MV-4-11 (cell line): Measurements from ENCODE around the gene INPP5E.

Experiments
- DNase-seq: peaks from one replicate; lab custom pipeline; 2025; lab: John Stamatoyannopoulos, UW

The INPP5E gene

DNA sequence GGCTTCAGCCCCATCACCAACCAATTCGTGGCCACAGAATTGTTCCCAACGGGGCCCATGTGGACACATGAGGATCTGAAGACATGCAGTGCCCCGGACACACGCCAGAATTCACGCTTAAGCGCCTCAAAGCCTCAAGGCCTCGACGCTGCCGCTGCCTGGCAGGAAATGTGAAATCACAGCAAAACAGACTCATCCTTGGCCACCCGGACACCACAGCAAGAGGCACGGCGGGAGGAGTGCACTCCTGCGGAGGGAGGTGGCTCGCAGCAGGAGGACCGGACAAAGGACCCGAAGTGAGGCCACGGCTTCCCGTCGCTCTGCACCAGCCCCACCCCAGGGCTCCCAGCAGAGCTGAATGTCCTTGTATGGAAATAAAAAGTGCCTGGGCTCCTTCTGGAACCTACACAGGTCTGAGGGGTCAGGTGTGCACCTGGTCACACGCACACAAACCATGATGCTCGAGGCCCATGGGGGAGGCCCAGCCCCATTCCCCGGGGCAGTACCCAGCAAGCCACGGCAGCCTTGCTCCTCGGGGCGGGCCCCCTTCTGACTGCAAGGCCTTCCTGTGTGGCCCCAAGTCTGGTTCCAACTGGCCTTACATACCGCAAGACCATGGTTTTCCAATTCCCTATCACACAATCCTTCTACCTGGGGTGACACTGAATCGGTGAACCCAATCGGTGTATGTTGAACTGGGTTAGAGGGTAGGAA, 33.2 kb upstream of the INPP5E start:
- no peak for DNase-seq

GRCh38 chr9:136471802-136472487, 32.3 kb upstream of the INPP5E start:
- DNase-seq = no peak

DNA sequence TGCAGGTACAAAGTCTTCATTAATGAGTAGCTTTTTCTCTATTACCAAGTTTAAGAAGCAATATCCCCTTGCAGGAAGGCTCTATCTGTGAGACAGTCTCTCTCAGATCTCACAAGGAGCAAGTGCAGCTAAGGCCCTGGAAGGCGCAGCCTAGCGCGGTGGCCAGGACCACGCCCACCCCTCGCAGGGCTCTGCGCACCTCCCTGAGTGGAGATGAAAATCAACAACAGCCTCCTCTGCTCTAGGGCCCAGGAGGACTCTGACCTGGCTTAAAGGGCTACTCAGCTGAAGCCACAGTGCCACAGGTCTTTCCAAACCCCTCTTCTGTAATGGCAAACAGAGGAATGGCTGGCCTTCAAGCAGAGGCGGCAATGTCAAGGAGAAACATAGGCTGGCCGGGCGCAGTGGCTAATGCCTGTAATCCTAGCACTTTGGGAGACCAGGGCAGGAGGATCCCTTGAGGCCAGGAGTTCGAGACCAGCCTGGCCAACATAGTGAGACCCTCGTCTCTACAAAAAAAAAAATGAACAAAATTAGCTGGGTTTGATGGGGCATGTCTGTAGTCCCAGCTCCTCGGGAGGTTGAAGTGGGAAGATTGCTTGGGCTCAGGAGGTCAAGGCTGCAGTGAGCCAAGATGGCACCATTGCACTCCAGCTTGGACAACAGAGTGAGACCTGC, 31.3 kb upstream of the INPP5E start:
- no peak for DNase-seq

- DNase-seq = no peak
Observed at GRCh38 chr9:136470356-136470755, 30.7 kb upstream of the INPP5E start.

GRCh38 chr9:136467766-136468165, 28.1 kb upstream of the INPP5E start:
- DNase-seq = no peak

DNA sequence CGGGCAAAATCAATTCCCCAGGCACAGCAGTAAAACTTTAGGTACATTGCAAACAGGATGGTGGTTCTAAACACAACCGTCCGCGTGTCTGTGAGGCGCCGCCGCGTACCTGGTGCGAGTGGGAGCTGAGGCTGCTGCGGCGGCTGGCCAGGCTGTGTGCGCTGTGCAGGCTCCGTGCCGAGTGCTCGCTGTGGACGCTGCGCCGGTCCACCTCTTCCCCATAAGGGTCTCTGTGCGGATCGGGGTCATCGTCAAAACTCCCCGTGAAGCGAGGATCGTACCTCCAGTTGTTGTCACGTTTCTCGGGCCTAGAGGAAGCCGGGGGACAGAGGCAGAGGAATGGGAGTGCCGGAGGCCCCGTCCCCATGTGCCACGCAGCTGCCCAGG, 26.5 kb upstream of the INPP5E start:
- DNase-seq = no peak

DNA sequence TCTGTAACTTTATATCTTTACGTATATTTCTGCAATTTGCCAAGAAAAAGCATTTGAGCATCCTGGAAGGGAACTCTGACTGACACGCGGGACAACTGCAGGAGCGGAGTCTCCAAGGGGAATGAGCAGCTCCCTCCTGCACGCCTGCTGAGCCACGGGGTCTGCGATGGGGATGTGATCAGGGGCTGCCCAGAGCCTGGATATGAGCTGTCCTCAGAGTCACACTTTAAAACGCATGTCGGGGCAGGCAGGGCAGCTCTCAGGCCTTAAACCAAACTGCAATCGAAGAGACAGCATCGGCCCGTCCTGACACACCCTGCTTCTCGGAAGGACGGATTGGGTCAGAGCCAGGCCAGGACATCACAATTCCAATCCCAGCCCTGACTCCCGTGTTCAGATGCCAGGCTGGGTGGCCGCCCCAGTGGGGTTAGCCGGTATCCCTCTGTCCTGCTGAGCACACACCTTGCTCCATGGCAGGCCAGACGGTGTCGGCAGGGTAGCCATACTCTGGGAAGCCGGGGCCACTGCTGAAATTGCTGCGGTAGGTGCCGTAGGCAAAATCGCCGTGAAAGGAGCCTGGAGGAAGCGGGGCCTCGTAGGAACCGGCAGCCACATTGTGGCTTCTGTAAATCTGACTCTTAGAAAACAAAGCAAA, 26.0 kb upstream of the INPP5E start:
- DNase-seq = no peak

GRCh38 chr9:136464241-136464640, 24.6 kb upstream of the INPP5E start:
- no peak for DNase-seq

DNA sequence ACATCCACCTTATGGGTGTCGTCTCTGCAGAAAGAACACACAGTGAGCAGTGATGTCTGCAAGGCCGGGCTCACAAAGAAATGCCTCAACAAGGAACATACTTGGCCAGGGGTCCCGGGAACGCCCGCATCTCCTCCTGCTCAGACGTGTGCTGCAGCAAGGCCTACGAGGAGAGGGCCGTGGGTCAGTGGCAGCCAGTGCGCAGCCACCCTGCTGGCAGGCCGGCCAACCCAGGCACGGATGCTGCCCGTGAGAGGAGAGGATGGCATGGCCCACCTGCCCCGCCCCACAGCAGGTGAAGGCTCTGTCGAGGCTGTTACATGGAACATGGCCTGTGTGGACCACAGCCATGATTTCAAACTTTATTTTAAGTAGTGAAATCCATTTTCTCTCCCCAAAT, 23.9 kb upstream of the INPP5E start:
- DNase-seq = no peak

- no peak for DNase-seq
Observed at GRCh38 chr9:136462664-136463063, 23.0 kb upstream of the INPP5E start.

GRCh38 chr9:136460772-136461325, 21.2 kb upstream of the INPP5E start:
- DNase-seq = no peak

GRCh38 chr9:136459425-136459824, 19.8 kb upstream of the INPP5E start:
- no peak for DNase-seq

GRCh38 chr9:136457326-136457725, 17.7 kb upstream of the INPP5E start:
- DNase-seq = no peak

- no peak for DNase-seq
Observed at GRCh38 chr9:136456258-136456657, 16.6 kb upstream of the INPP5E start.

DNA sequence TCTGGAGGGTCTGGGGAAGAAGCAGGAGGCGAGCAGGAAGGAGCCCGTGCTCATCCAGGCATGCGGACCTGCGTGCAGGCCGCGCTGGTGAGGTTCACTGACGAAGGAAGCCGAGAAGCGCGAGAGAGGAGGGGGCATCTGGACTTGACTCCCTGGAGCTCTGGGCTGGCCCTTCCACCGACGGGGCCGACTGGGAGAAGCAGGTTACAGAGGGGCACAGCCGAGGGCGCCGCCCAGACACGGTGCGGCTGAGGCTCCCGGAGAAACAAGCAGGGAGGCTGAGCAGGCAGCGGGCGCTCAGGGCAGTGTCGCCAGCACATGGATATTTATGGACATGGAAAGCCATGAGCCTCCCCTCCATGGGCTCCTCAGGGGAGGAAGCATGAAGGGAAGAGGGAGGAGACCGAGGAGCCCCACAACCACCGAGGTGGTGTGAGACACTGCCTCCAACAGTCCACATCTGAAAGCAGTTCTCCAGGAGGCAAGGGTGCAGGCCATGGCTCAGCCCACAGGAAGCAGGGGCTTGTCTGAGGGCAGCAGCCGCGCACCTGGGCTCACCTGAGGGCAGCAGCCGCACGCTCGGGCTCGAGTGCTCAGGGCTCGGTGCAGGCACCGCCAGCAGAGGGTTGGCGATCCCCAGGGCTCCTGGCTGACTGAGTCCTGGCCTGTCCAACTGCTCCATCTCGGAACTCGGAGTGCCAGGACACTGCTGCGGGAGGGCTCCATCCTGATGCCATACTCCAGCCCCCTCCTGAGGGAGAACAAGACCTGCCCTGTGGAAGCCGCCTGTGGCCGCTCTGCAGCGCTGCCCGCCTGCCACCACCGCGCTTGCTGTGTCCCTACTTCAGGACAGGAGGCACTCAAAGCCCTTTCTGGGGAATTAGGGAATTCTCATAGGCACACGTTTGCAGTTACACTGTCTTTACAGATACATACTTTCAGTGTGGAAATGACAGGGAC, 15.7 kb upstream of the INPP5E start:
- no peak for DNase-seq

- DNase-seq = peak; percentile 14
Observed at GRCh38 chr9:136454026-136454796, 14.6 kb upstream of the INPP5E start.

DNA sequence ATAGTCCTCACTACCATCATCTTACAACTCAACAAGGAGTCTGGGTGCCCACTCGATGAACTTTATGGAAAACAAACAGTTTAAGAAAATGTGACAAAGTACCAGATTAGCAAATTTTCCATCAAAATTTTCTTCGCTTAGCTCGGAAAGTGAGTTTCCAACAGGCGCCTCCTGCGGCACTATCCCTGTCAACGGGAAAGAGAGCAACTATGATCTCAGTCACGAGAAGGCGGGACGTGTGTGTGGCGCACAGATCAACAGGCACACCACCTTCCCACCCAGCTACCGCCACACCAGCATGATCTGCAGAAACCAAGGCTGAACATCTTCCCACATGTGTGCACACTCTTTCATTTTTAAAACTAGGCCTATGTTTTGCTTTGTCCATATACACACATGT, 13.7 kb upstream of the INPP5E start:
- DNase-seq = no peak

- no peak for DNase-seq
Observed at GRCh38 chr9:136451221-136451877, 11.7 kb upstream of the INPP5E start.

DNA sequence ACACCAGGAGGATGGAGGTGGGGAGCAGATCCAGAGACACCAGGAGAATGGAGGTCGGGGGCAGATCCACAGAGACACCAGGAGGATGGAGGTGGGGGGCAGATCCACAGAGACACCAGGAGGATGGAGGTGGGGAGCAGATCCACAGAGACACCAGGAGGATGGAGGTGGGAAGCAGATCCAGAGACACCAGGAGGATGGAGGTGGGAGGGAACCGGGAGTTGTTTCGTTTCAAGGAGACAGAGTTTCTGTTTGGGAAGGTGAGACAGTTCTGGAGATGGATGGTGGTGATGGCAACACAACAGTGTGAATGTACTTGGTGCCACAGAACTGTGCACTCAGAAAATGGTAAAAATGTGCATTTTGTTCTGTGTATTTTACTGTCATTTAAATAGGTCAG, 9.0 kb upstream of the INPP5E start:
- no peak for DNase-seq
